GM12892 (cell line): ENCODE measurements around the gene ZNF428.

ENCODE experiments used
- DNase-seq: peaks from one replicate; pipeline ENCODE4 v3.0.0; 2011; ENCODE audit not compliant: insufficient read length
- FAIRE-seq: peaks from 2 replicates; lab custom pipeline; 2011; peaks lifted over from hg19 to GRCh38; lab: Jason Lieb, UNC
- POLR2A ChIP-seq: IDR thresholded peaks from 2 replicates; pipeline ENCODE4 v1.6.1; 2011; ENCODE audit warnings: low read depth, low read length, control low read depth
- POLR2AphosphoS5 ChIP-seq: IDR thresholded peaks from 2 replicates; pipeline ENCODE4 v1.6.1; 2011; ENCODE audit warnings: low read depth, low read length, control low read depth
- TAF1 ChIP-seq: IDR thresholded peaks from 2 replicates; pipeline ENCODE4 v1.6.1; 2011; ENCODE audit warnings: low read depth, mild to moderate bottlenecking, control low read depth, low read length, borderline replicate concordance

The ZNF428 gene

DNA sequence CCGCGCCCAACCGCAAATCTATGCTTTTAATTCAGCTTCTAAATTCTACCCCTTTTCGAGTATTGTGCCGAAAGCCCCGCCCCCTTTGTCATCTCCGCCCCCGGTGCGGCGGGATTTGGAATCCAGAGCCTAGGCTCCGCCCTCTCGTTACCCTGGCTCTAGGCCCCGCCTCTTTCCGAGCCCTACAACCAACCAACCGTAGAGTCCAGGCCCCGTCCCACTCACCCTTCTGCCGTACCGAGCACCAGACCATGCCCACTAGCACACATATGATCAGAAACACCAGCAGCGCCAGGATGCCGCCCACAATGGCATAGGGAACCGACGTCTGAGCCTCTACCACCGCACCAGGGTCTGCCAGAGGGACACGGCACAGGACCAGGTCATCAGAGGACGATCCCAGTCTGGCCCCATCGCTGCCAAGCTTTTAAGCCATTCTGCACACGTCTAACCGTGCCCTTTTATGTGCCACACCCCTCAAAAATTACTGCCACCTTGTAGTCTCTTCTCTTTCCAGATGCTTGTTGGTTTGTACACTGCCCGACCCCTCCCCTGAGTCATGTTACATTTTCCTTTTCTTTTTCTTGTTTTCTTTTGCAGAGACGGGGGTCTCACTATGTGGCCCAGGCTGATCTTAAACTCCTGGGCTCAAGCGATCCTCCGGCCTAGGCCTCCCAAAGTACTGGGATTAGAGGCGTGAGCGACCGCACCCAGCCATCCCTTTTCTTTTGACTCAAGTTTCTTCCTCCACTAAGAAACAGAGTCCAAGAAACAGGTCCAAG, 4.7 kb upstream of the ZNF428 start:
- DNase-seq (no peak), FAIRE-seq (no peak)
- TF ChIP-seq TAF1 (no peak), POLR2AphosphoS5 (no peak), POLR2A (no peak)

DNA sequence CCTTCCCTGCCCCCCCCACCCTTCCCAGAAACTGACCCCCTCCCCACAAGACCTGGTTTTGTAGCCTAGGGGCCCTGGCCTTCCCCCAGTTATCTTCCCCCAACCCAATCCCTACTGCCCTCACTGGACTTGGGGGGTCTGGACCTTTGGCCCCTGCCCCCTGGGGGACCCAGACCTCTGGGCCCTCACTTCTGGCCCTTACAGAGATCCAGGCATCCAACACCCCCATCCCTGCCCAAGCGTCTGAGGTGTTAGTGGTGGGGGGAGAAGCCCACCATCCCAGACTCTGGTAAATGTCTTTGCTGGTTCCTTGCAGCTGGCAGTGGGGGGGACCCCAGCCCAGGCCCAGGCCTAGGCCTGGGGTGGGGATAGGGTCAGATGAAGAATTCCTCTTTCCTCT, 3.5 kb upstream of the ZNF428 start:
- FAIRE-seq, result no peak
- DNase-seq, result no peak
- TF ChIP-seq POLR2AphosphoS5, result no peak
- no peak for TF ChIP-seq TAF1
- TF ChIP-seq POLR2A, result no peak

- TF ChIP-seq POLR2AphosphoS5 (no peak), TAF1 (no peak), POLR2A (no peak)
- no peak for FAIRE-seq
- DNase-seq, result no peak
Observed at GRCh38 chr19:43622070-43622469, 2.6 kb upstream of the ZNF428 start.

- DNase-seq, result no peak
- no peak for FAIRE-seq
- TF ChIP-seq POLR2AphosphoS5 (no peak), TAF1 (no peak), POLR2A (no peak)
Observed at GRCh38 chr19:43620061-43621001, 902 bp upstream of the ZNF428 start.

- peak; percentile 51 for DNase-seq
- TF ChIP-seq POLR2AphosphoS5 (no peak), TAF1 (no peak), POLR2A (no peak)
- peak; percentile 91 for FAIRE-seq
Observed at GRCh38 chr19:43618921-43619261, 538 bp downstream of the ZNF428 start.

DNA sequence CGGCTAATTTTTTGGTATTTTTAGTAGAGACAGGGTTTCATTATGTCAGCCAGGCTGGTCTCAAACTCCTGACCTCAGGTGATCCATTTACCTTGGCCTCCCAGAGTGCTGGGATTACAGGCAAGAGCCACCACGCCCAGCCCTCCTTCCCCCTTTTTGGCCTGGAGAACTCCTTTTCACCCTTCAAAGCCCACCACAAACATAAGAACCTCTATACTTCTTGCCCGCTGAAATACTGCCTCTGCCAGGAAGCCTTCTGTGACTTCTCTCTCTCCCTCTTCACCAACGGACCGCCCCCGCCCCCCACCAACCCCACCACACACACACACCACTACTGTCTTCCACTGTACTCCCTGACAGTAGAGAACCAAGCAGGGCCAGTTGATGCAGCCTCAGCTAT, 2.5 kb downstream of the ZNF428 start:
- DNase-seq (no peak), FAIRE-seq (no peak)

GRCh38 chr19:43616306-43616705, 3.1 kb downstream of the ZNF428 start:
- no peak for FAIRE-seq
- TF ChIP-seq POLR2AphosphoS5 (no peak), TAF1 (no peak), POLR2A (no peak)

More for the DNA sequence above, 2.5 kb downstream of the ZNF428 start:
- no peak for TF ChIP-seq POLR2A
- no peak for TF ChIP-seq POLR2AphosphoS5
- TF ChIP-seq TAF1, result no peak

GRCh38 chr19:43612374-43612773, 7.1 kb downstream of the ZNF428 start:
- FAIRE-seq (no peak), DNase-seq (no peak)
- no peak for TF ChIP-seq TAF1
- TF ChIP-seq POLR2A, result no peak
- no peak for TF ChIP-seq POLR2AphosphoS5

More at GRCh38 chr19:43616306-43616705, 3.1 kb downstream of the ZNF428 start:
- no peak for DNase-seq

GRCh38 chr19:43611788-43612187, 7.6 kb downstream of the ZNF428 start, which contains the start of gene SRRM5:
TSS of gene SRRM5 (plus strand) at chr19:43612088. CDS start at chr19:43612122, 34 bp downstream.
- no peak for DNase-seq
- no peak for FAIRE-seq

DNA sequence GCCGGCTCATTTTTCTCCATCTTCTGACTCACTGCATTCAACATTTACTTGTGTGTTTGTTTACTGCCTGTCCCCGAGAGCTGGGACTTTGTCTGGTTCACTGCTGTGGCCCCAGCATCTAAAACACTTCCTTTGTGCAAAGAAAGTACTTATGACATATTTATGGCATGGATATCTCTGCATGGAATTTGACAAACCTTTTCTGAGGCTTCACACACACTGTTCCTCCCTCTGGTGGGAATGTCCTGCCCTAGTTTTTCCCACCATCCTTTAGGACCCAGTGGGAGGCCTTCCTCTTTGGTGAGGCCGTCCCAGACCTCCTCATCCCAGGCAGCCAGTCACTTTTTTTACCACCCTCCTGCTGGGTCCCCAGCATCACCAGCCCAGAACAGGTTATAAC, 8.9 kb downstream of the ZNF428 start:
- FAIRE-seq (no peak), DNase-seq (no peak)
- TF ChIP-seq POLR2AphosphoS5 (no peak), TAF1 (no peak), POLR2A (no peak)

More at GRCh38 chr19:43611788-43612187, 7.6 kb downstream of the ZNF428 start, which contains the start of gene SRRM5:
- TF ChIP-seq TAF1, result no peak
- TF ChIP-seq POLR2AphosphoS5, result no peak
- no peak for TF ChIP-seq POLR2A

- no peak for TF ChIP-seq TAF1
- TF ChIP-seq POLR2AphosphoS5, result no peak
- TF ChIP-seq POLR2A, result no peak
- DNase-seq (no peak), FAIRE-seq (no peak)
Observed at GRCh38 chr19:43609872-43610271, 9.6 kb downstream of the ZNF428 start.
